Activated CD4-positive, alpha-beta T cell treated with anti-CD3 and anti-CD28 coated beads for 24 hours (primary cell): Measurements from ENCODE around the gene SLC4A1AP.
"Not testable (repeated sequence)": the region's sequence is repeated elsewhere in the genome, so short reads cannot be mapped to it uniquely, and the experiment has no call there.

Experiments
- DNase-seq, 2 donors: peaks; one replicate each; pipeline ENCODE4 v3.0.0-alpha.2; 2020; ENCODE audit warnings: low read depth in 2 of 2

SLC4A1AP gene

GRCh38 chr2:27663285-27664153 lies at the start of gene SLC4A1AP, which contains the start of gene SUPT7L:
TSS of gene SLC4A1AP (plus strand) at chr2:27663889. CDS start at chr2:27663915, 26 bp downstream.
TSS of gene SUPT7L (minus strand) at chr2:27663614. CDS start at chr2:27662192, 1,422 bp downstream.
- peak; percentile 47 to 66 for DNase-seq

GRCh38 chr2:27613985-27614384 lies 49.7 kb upstream of the SLC4A1AP start:
- no peak for DNase-seq

DNA sequence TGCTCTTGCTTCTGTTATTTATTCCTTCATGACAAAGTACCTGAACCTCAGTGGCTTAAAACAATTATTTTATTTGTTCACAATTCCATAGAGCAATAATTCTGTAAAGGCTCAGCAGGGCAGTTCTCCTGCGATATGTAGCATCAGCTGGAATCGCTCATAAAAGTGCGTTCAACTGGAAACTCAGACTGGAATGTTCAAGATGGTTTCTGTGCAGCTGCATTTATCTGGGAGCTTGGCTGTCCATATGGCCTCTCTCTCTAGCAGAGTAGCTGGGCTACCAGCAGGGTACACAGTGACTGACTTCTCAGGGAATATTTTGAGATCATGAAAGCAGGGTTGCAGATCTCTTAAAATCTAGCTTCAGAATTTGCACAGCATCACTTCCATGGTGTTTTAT lies 48.4 kb upstream of the SLC4A1AP start:
- DNase-seq: no peak

GRCh38 chr2:27621524-27621923 lies 42.2 kb upstream of the SLC4A1AP start:
- DNase-seq: no peak

- DNase-seq: no peak
Observed at GRCh38 chr2:27622921-27623384, 40.7 kb upstream of the SLC4A1AP start.

- no peak for DNase-seq
Observed at GRCh38 chr2:27624943-27625342, 38.7 kb upstream of the SLC4A1AP start.

- not testable (repeated sequence) for DNase-seq
Observed at GRCh38 chr2:27626323-27626722, 37.4 kb upstream of the SLC4A1AP start.

- not testable (repeated sequence) for DNase-seq
Observed at GRCh38 chr2:27626921-27627320, 36.8 kb upstream of the SLC4A1AP start.

DNA sequence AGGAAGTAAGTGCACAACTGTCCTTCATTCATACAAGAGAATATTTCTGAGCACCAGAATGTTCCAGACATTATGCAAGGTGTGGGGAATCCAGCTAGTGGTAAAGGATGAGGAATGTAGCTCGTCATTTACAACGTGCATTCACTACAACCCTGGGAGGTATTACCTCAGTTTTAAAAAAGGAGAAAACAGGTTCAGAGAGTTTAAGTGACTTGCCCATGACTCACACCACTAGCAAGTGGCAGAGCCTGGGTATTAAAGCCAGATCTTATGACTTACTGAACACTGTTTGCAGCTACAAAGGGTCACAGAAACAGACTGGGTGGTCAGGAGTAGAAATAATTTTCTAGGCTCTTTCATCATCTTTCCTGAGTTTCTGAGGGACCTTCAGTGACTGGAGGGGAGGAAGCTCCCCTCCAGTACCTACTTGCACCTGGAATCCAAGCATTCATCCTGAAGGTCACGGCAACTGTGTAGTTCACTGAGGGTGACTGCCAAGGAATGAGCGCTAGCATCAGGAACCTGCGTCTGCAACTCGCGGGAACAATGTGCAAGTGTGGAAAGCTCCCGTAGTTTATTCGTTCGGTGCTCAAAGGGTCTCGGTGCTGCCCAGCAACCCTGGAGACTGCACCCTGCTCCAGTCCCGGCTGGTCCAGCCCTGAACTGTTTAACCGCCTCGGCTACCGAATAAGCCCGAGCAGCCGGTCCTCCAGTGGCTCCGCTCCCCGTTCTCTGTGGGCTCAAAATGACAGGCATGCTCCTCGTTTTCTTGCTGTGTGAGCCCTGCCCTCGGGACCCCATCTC lies 35.5 kb upstream of the SLC4A1AP start:
- no peak for DNase-seq

GRCh38 chr2:27628767-27629709 lies 34.7 kb upstream of the SLC4A1AP start, which contains the start of the genes CCDC121 and GPN1:
TSS of gene CCDC121 (minus strand) at chr2:27629012. CDS start at chr2:27627799, 1,213 bp downstream.
TSS of gene GPN1 (plus strand) at chr2:27629050. CDS start at chr2:27629059, 9 bp downstream.
- DNase-seq: peak; percentile 89 to 93

DNA sequence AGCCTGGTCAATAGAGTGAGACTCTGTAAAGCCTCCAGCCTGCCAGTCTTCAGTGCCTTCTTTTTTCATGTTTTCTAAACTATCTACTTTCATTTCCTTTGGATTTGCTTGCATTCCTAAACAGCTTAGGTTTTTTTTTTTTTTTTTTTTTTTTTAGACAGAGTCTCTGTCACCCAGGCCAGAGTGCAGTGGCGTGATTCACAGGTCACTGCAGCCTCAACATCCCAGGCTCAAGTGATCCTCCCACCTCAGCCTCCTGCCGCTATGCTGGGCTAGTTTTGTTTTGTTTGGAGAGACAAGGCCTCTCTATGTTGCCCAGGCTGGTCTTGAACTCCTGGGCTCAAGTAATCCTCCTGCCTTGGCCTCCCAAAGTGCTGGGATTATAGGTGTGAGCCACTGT lies 33.4 kb upstream of the SLC4A1AP start:
- DNase-seq: not testable (repeated sequence)

DNA sequence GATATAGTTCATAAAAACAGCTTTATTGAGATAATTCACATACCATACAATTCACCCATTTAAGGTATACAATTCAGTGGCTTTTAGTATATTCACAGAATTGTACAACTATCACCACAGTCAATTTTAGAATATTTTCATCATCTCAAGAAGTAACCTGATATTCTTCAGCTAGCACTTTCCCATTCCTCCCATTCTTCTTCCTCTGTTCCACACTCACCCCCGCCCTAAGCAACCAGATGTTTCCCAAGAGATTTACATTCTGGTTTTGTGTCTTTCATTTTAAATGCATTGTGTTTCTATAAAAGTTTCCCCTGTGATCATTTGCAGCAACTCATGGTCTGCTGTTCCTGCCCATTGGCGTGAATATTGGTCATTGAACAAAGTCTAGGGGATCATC lies 29.4 kb upstream of the SLC4A1AP start:
- no peak for DNase-seq

GRCh38 chr2:27636766-27637165 lies 26.9 kb upstream of the SLC4A1AP start:
- no peak for DNase-seq

DNA sequence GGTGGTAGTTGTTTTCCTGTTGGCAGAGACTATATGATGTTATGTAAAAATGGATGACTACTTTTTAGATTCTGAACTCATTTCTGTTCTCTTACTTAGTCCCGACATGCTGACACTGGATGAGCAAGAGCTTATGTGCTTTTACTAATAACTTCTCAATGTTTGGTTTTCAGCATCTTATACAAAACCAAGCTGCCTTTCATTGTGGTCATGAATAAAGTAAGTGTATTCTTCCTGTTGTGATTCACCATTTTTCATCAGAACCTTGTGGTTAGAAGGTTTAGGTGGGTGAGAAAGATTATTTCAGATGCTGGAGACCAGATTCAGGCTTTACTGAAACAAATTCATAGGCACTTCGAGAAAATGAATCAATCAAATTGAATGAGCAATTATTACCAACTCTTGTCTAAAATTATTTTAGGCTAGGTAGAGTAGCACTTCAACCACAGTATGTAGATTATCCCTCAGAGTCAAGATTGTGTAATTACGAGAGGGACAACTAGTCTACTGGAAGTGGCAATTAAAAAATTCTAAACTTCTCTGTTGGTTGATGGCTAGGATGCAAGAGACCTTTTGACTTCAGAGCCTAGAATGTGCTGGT lies 25.6 kb upstream of the SLC4A1AP start:
- no peak for DNase-seq

- no peak for DNase-seq
Observed at GRCh38 chr2:27638709-27639108, 25.0 kb upstream of the SLC4A1AP start.

DNA sequence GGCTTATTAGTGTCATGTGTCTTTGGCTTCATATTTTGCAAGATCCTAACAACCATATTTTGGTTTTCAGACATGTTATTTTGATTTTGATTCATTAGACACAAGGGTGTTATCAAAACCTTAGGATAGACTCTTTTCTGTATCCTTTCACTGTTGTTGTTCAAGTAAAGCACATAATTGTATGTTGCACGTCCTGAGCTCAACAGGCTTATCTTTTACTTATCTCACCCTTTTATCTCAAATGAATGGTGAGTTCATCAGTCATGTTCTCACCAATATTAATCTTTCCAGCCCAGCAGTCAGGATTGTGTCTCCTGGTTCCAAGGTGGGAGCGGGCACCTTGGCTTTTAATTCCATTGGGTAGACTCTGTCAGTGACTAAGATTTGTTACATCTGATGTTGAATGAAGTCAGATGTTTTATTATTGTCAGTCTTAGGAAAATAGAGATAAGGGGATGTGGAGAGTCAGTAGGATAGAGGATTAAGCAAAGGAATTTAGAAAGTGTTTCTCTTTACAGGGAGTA lies 22.9 kb upstream of the SLC4A1AP start:
- no peak for DNase-seq

- DNase-seq: no peak
Observed at GRCh38 chr2:27645197-27645596, 18.5 kb upstream of the SLC4A1AP start.

- no peak for DNase-seq
Observed at GRCh38 chr2:27647289-27647688, 16.4 kb upstream of the SLC4A1AP start.

- DNase-seq: no peak
Observed at GRCh38 chr2:27647737-27648136, 16.0 kb upstream of the SLC4A1AP start.

- DNase-seq: no peak
Observed at GRCh38 chr2:27651056-27651455, 12.6 kb upstream of the SLC4A1AP start.
